Measurements from ENCODE around the gene MAPRE2. TPM values are rescaled to one million over a fixed set of nuclear protein-coding genes. Genes with fewer than 3 reads are reported as not detected.

MAPRE2 gene
- total and polyA plus RNA-seq, 10 donors, result 18.8 to 62.9 (median 45.1) TPM

DNA sequence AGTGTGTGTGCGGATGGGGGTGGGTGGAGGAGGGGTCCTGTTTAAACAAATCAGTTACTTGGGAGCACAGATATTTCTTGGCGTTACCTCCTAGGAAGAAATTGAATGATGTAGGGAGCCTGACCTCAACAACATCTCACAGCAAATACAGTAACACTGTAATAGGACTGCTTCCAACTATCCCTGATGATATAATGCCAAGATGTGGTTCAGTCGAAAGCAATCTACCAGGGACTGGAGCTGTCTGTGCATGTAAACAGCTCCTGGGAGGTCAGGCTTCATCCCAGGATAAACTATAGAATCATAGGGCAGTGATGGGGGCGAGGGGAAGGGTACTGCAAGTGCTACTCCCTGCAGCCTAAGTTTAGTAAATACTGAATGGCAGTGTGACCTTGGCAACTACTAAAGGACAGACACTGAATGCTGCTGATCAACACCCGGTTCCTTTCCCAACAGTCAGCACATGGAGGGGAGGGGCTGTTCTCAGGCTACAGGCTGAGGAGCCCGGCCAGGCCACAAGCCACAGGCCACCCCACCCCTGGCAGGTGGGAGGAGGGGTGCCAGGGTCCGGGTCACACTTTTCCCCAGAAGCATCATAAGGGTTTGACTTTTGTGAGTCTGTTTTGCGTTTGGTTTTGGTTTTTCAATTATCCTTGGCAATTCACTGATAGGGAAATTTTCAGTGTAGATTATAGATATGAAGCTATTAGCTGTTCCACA lies 114.3 kb downstream of the MAPRE2 start:
- peak in 2 of 3 donors; percentile 21 to 25 for TF ChIP-seq POLR2AphosphoS5 (IDR thresholded peaks at IDR 0.05)
- TF ChIP-seq, protein P1, sequence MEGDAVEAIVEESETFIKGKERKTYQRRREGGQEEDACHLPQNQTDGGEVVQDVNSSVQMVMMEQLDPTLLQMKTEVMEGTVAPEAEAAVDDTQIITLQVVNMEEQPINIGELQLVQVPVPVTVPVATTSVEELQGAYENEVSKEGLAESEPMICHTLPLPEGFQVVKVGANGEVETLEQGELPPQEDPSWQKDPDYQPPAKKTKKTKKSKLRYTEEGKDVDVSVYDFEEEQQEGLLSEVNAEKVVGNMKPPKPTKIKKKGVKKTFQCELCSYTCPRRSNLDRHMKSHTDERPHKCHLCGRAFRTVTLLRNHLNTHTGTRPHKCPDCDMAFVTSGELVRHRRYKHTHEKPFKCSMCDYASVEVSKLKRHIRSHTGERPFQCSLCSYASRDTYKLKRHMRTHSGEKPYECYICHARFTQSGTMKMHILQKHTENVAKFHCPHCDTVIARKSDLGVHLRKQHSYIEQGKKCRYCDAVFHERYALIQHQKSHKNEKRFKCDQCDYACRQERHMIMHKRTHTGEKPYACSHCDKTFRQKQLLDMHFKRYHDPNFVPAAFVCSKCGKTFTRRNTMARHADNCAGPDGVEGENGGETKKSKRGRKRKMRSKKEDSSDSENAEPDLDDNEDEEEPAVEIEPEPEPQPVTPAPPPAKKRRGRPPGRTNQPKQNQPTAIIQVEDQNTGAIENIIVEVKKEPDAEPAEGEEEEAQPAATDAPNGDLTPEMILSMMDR (IDR thresholded peaks at IDR 0.05 in 8 of 11, conservative IDR thresholded peaks at IDR 0.05 in 3 of 11), result no peak
- WGBS, 5 donors, result 47 to 55% (median 51%) methylated on average over 8 of the region's 8 CpGs
- Histone ChIP-seq H3K27ac (no peak overlapping the region), H3K27me3 (replicated peaks in 1 of 7) (no peaks in the 10 kb centered on the region), H3K4me1 (peaks cover 0 to 45% (median 26%) of the 10 kb centered on the region in 6 donors), H3K36me3 (peaks cover 0 to 7% (median 0%) of the 10 kb centered on the region in 6 donors), H3K4me3 (no peak overlapping the region), H3K9me3 (no peaks in the 10 kb centered on the region)
- intact Hi-C loops (cut with DNase I; ENCODE audit: low total_unique reads), result no loop called here
- DNase-seq, result peak; percentile 74

DNA sequence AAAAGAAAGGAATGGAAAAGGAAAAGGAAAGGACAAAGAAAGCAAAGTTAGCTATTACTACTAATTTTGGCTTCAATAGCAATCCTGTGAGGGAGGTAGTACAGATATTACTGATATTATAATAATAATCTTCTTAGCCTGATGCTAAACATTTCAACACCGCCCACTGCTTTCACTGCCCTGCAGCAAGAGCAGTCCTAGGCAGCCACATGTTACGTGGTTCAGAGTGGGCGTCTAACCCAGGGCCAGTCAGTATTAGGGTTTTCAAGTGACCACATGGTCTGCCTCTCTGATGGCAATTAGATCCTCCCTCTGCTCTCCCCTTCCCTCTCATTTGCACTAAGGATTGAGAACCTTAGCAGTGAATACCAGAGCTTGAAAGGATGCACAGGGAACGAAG lies 116.0 kb downstream of the MAPRE2 start:
- WGBS, 5 donors, result 77 to 90% (median 86%) methylated on average over 4 of the region's 4 CpGs
- Histone ChIP-seq H3K27ac (no peak overlapping the region), H3K4me1 (peaks cover 0 to 45% (median 26%) of the 10 kb centered on the region in 6 donors), H3K4me3 (no peak overlapping the region), H3K27me3 (replicated peaks in 1 of 7) (no peaks in the 10 kb centered on the region), H3K9me3 (no peaks in the 10 kb centered on the region), H3K36me3 (no peaks in the 10 kb centered on the region)
- no peak for TF ChIP-seq POLR2AphosphoS5 (IDR thresholded peaks at IDR 0.05)
- TF ChIP-seq POLR2A (IDR thresholded peaks at IDR 0.05), result no peak
- TF ChIP-seq, protein P1 (IDR thresholded peaks at IDR 0.05 in 8 of 11, conservative IDR thresholded peaks at IDR 0.05 in 3 of 11), result no peak
- DNase-seq, result no peak
- intact Hi-C loops (cut with DNase I; ENCODE audit: low total_unique reads), result no loop called here

DNA sequence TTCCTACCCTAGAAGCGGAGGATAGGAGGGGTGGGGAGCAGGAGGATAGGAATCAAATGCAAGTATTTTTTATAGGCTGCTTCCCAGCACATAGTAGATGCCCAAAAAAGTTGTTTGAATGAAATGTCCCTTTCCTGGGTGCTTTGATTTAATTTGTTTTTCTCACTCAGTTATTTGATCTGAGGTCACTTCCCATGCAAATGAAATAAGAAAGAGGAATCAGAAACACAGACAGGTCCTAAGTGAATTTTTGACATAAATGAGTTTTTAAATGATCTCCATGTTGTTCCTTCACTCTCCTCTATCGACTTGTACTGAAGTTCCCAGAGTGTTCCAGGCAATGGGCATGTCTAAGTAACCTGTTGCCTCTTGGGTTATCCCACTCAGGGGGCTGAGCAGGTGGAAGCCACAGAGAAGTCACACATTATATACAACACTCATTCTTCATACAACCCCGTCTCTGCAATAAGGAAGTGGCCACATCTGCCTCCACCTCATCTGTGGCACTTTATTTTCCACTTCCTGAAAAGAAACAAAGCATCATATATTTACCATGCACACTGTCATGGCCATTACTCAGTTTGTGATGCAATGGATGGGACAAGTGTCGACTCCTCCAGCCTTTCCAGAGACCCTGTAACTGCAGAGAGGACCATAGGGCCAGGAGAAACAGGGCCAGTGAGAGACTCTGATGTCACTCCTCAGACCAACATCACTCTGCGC lies 117.7 kb downstream of the MAPRE2 start:
- H3K4me1 ChIP-seq, result peaks cover 0 to 37% (median 20%) of the 10 kb centered on the region in 6 donors
- peak in 1 of 3 donors; percentile 38 for TF ChIP-seq POLR2AphosphoS5 (IDR thresholded peaks at IDR 0.05)
- TF ChIP-seq, protein P1 (IDR thresholded peaks at IDR 0.05 in 8 of 11, conservative IDR thresholded peaks at IDR 0.05 in 3 of 11), result no peak
- H3K36me3 ChIP-seq, result no peaks in the 10 kb centered on the region
- H3K9me3 ChIP-seq, result no peaks in the 10 kb centered on the region
- H3K27ac ChIP-seq, result peak overlapping the region in 5 of 8 donors; percentile 27 to 57 (median 53)
- no peak overlapping the region for H3K4me3 ChIP-seq
- no peaks in the 10 kb centered on the region for H3K27me3 ChIP-seq (replicated peaks in 1 of 7)
- WGBS, 5 donors, result 49 to 57% (median 55%) methylated on average over 5 of the region's 5 CpGs
- no peak for DNase-seq
- intact Hi-C loops (cut with DNase I; ENCODE audit: low total_unique reads), result no loop called here

DNA sequence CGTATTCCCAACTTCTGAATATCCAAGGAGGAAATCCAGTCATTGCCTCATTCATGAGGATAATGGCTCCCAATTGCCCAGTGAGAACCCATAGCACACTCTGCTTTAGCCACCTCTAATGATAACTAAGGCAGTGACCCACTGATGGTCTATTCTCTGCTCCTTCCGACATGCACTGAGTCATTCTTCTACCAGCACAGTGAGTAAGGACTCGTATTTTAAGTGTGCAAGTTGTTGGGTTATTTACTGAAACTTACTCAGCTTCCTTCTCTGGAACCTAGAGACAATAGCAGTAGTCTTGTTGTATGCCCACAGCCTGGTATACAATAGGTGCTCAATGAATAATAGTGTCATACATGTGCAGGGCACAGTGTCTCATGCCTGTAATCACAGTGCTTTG lies 118.6 kb downstream of the MAPRE2 start:
- WGBS, 5 donors, result 76 to 85% (median 82%) methylated on average over 3 of the region's 3 CpGs
- no peaks in the 10 kb centered on the region for H3K36me3 ChIP-seq
- TF ChIP-seq, protein P1 (IDR thresholded peaks at IDR 0.05 in 8 of 11, conservative IDR thresholded peaks at IDR 0.05 in 3 of 11), result no peak
- TF ChIP-seq POLR2A (IDR thresholded peaks at IDR 0.05) (no peak), POLR2AphosphoS5 (IDR thresholded peaks at IDR 0.05) (no peak)
- intact Hi-C loops (cut with DNase I; ENCODE audit: low total_unique reads), result no loop called here
- H3K9me3 ChIP-seq, result no peaks in the 10 kb centered on the region
- H3K27ac ChIP-seq, result peak overlapping the region in 2 of 8 donors; percentile 27 to 57
- H3K4me1 ChIP-seq, result peaks cover 0 to 28% (median 12%) of the 10 kb centered on the region in 6 donors
- no peak for DNase-seq
- no peaks in the 10 kb centered on the region for H3K27me3 ChIP-seq (replicated peaks in 1 of 7)
- H3K4me3 ChIP-seq, result no peak overlapping the region
